HuH-7 (cell line): ENCODE data around the gene LTBP4.
A peak's percentile ranks its signal among the peaks of the same experiment; 100 is the strongest.

Experiments
- DNase-seq: peaks from one replicate; pipeline ENCODE4 v3.0.0; 2011; ENCODE audit warnings: low spot score

LTBP4 gene

DNA sequence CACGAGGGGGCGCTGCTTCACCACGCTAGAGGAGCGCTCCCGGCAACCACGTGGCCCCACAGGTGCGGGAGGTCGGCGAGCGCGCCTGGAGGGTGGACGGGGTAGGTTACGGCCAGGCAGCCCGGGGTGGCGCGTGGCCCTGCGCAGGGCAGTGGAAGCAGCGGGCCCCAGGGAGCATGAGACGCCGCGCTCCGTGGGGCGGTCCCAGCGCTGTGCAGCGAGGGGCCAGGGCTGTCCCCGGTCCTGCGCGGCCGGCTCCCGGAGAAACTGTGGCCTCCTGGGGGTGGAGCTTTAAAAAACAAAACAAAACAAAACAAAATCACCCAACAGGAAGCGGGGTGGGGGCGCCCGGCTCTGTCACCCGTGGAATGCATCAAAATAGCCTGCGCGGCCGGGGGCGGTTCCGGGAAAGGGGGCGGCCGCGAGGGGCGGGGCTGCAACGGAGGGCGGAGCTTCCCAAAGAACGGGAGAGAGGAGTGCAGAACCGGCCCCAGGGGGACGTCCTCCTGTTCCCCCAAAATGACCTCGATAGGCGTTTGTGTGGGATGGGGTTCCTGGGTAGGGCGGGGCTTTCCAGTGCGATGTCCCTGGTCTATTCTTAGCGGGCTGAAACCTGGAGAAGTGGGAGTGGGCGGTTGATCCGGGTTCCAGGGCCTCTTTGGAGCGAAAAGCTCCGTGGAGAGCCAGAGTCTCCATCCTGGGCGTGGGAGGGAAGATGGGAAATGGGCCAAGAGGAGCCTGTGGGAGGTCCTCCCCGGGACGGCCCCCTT is 61.9 kb downstream of the LTBP4 start:
- peak; percentile 97 for DNase-seq

DNA sequence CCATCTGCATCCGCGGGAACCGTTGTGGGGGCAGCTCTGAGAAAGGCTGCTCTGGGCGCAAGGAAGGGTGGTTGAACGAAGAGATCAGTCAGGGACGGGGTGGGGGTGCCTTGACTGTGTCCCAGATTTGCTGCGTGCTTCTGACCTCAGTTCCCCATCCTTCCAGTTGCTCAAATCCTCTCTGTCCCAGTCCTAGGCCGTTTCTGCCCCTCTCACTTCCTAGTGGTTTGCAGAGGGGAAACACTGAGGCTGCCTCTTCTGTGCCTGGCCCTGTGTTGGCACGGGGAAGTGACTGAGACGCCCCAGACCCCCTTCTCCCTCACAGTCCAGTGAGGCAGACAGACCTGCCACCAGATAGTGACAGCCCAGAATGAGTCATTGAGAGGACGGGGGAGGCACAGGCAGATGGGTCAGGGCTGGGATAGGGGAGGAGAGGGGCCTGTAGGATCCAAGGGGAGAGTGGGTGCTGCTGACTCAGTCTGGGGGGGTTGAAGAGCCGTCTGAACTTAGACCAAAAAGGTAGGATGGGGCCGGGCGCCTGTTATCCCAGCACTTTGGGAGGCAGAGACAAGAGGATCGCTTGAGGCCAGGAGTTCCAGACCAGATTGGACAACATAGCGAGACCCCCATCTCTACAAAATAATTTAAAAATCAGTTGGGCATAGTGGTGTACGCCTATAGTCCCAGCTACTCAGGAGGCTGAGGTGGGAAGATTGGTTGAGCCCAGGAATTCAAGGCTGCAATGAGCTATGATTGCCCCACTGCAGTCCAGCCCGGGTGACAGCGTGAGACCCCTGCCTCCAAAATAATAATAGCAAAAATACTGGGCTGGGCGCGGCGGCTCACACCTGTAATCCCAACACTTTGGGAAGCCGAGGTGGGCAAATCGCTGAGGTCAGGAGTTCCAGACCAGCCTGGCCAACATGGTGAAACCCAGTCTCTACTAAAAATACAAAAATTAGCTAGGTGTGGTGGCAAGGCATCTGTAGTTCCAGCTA is 62.8 kb downstream of the LTBP4 start:
- DNase-seq, result no peak

DNA sequence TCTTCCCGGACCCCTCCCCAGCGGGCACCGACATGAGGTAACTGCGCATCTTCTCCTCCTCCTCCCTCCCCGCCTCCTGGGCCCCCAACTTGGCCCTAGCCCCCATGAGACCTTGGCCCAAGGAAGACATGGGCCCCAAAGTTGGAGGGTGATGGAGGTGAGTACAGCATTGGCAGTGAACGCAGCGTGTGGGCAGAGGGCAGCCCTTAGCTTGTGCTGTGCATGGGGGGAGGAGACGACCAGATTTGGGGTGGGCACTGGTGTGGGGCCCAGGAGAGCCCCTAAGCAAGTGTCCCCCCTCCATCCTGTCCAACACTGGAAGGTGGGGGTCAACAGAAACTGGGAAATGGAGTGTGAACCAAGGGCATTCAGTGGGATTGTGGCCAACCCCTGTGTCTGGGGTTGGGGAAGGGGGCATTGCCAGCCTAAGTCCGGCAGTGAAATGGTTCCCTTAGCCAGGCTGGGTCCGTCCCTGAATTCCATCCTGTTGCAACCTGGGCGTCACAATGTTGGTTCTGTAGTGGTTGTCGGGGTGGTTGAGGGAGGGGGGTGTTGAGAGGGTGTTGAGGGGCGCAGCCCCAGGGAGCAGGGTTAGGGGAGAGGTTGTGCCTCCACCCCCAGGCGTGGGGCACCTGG is 65.8 kb downstream of the LTBP4 start:
- DNase-seq, result no peak

DNA sequence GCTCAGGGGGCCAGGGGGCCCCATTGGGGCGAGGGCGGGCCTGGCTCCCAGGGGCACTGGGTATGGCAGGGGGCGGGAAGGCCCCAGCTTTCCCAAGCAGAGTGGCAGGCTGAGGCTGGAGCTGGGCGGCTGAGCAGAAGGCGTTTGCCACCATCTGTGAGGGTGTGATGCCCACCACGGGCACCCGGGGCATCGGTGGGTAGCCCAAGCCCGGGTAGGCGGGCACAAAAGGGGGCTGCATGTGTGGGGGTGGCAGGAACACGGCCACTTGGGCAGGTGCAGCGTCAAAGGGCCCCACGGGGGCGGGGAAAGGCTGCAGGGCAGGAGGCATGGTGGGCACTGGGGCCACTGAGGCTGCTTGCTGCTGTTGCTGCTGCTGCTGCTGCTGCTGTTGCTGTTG is 66.4 kb downstream of the LTBP4 start:
- DNase-seq, result no peak

DNA sequence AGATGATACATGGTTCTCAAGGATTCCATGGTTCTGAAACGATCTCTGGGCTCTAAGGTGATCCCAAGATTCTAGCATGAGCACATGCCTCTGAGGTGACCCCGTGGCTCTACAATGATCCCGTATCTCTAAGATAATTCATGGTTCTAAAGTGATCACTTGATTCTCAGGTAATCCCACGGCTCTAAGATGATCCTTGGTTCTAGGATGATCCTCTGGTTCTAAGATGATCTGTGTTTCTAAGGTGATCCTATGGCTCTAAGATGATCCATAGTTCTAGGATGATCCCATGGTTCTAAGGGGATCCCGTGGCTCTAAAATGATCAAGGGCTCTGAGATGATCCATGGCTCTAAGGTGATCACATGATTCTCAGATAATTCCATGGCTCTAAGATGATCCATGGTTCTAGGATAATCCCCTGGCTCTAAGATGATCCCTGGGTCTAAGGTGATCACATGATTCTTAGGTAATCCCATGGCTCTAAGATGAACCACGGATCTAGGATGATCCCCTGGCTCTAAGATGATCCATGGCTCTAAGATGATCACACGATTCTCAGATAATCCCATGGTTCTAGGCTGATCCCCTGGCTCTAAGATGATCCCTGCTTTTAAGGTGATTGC is 67.9 kb downstream of the LTBP4 start:
- DNase-seq, result no peak

DNA sequence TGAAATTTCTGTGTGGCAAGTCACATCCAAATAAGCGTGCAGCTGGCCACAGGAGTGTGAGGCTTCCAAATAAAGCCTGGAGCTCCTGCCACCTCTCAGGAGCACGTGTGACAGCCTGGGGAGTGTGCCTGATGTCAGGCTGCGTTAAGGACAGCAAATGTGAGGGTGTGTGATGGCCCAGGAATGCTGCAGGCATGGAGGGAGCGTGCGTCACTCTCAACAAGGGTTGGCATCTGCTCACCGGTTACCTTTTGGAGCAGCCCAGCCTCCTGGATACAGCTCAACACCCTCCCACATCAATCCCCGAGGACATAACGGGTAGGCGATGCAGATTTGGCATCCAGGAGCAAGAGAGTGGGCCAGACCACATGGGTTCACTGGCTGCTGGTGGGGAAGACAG is 70.2 kb downstream of the LTBP4 start:
- no peak for DNase-seq

DNA sequence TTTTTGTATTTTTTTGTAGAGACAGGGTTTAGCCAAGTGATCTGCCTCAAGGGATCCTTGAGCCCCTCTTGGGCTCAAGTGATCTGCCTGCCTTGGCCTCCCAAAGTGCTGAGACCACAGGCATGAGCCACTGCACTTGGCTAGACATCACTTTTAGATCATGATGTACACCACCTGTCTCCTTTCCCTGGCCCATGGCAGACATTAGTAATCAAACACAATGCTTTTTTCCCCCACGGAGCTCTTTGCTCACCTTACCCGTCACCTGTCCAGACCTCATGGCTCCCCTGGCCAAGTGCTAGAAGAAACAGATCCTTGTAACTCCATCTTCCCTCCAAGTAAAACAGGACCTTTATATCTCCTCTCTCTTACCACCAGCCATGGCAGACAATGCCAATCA is 70.9 kb downstream of the LTBP4 start:
- DNase-seq, result no peak

DNA sequence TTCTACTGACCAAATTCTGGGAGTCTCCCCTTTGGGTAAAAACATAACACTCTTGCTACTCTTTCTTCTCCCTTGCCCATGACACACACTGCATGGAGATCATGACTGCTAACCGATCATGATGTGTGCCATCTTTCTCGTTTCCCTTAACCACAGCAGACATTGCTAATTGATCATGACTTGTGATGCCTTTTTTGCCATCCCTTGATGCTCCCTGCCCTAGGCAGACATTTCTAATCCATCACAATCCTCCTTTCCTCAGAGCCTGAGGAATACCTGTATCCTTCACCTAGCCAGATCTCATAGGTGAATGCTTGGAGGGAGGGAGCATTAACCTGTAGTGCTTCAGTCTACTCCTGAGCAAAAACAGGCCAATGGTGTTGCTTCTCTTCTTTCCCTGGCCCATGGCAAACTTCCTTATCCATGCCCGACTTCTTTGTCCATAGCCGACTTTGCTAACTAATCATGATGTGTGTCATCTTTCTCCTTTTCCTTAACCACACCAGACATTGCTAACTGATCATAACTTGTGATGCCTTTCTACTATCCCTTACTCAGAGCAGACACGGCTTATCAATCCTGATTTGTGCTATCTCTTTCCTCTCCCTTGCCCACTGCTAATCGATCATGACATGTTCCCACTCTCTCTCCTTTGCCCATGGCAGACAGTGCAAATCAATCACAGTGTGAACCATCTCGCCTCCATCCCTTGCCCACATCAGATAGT is 71.6 kb downstream of the LTBP4 start:
- DNase-seq, result no peak

DNA sequence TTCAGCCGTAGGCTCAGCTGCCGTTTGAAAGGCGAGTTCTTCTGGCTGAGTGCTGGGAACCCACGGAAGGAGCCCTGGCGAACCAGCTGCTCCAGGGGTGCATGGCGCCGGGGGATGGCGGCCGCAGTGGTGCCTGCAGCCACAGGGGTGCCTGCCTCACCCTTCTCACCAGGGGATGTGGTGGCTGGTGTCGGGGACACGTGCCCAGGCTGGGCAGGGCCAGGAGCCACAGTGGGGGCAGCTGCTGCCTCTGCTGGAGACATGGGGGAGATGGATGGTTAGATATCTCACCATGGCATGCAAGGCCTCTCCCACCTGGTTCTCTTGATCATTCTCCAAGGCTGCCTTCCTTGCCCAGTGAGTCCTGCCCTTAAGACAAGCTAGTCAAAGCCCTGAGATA is 72.2 kb downstream of the LTBP4 start:
- no peak for DNase-seq

DNA sequence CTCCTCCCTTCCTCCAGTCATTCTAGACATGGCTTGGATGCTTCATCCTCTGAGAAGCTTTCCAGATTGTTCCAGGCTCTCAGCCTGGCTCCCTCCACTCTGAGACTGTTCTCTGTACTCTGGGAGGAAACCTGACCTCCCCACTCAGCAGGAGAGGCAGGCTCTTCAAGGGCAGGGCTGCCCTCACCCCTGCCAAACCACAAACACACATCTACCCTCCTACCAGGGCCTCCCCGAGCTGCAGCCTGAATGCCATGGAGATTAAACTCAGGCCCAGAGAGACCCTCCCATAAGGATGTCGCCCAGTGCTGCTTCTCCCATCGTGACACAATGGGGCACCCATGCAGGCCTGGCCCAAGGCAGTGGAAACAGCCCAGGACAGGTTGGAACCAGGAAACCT is 73.1 kb downstream of the LTBP4 start:
- no peak for DNase-seq

DNA sequence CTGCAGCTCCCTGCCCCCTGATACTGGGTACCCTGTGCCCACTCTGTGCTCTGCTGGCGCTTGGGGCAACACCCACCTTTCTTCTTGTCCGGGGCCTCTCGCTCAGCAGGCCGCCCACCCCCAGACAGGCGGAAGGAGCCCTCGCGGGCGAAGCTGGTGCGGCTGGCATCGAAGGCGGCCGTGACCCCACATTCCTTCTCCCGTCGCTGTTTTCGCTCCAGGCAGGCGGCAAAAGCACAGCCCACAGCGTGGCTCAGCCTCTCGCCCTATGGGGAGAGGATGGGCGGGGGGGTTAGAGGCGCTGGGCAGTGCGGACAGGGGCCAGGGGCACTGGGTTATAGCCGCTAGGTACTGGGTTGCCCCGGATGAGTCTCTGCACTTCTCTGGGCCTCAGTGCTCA is 76.0 kb downstream of the LTBP4 start:
- no peak for DNase-seq
